ENCODE measurements around the gene ZNF283.

DNA sequence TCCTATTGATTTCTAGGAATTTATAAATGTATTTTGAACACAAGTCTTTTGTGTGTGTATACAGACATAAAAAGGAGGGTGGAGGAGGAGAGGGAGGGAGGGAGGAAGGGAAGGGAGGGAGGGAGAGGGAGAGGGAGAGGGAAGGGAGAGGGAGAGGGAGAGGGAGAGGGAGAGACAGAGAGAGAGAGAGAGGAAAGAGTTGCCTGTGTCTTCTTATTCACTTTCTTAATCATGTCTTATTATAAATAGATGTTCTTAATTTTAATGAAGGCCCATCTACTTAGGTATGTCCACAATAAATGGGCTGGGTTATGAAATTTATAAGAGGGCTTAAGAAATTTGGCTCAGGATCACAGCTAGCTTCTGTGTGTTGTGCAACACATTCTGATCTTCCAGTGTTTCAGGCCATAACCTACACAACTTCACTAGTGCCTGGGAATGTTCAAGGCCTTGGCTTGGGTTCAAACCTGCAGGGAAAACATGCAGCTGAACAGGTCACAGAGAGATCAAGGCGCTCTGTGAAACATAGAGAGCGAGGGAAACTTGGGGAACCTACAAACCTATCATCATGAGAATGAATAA is 68.7 kb downstream of the ZNF283 start:
- TF ChIP-seq LCORL (IDR thresholded peaks at IDR 0.05): no peak
- no peak for TF ChIP-seq LCORL (CRISPR knock-in tag; IDR thresholded peaks at IDR 0.05)
- TF ChIP-seq, protein P1, sequence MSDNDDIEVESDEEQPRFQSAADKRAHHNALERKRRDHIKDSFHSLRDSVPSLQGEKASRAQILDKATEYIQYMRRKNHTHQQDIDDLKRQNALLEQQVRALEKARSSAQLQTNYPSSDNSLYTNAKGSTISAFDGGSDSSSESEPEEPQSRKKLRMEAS (IDR thresholded peaks at IDR 0.05): no peak
- TF ChIP-seq TBP (CRISPR knock-in tag; IDR thresholded peaks at IDR 0.05): no peak
- no peak for TF ChIP-seq FOXM1 (CRISPR knock-in tag; IDR thresholded peaks at IDR 0.05)
- TF ChIP-seq ZC3H13 (CRISPR knock-in tag; IDR thresholded peaks at IDR 0.05): no peak
- TF ChIP-seq, protein P2, sequence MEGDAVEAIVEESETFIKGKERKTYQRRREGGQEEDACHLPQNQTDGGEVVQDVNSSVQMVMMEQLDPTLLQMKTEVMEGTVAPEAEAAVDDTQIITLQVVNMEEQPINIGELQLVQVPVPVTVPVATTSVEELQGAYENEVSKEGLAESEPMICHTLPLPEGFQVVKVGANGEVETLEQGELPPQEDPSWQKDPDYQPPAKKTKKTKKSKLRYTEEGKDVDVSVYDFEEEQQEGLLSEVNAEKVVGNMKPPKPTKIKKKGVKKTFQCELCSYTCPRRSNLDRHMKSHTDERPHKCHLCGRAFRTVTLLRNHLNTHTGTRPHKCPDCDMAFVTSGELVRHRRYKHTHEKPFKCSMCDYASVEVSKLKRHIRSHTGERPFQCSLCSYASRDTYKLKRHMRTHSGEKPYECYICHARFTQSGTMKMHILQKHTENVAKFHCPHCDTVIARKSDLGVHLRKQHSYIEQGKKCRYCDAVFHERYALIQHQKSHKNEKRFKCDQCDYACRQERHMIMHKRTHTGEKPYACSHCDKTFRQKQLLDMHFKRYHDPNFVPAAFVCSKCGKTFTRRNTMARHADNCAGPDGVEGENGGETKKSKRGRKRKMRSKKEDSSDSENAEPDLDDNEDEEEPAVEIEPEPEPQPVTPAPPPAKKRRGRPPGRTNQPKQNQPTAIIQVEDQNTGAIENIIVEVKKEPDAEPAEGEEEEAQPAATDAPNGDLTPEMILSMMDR (CRISPR knock-in tag; IDR thresholded peaks at IDR 0.05): no peak
- no peak for TF ChIP-seq ZNF354B (CRISPR knock-in tag; IDR thresholded peaks at IDR 0.05)
- TF ChIP-seq XRCC5 (optimal IDR thresholded peaks at IDR 0.05; ENCODE audit: low read length): no peak
- no peak for TF ChIP-seq RAD21 (CRISPR knock-in tag; IDR thresholded peaks at IDR 0.05)
- TF ChIP-seq, protein P3, sequence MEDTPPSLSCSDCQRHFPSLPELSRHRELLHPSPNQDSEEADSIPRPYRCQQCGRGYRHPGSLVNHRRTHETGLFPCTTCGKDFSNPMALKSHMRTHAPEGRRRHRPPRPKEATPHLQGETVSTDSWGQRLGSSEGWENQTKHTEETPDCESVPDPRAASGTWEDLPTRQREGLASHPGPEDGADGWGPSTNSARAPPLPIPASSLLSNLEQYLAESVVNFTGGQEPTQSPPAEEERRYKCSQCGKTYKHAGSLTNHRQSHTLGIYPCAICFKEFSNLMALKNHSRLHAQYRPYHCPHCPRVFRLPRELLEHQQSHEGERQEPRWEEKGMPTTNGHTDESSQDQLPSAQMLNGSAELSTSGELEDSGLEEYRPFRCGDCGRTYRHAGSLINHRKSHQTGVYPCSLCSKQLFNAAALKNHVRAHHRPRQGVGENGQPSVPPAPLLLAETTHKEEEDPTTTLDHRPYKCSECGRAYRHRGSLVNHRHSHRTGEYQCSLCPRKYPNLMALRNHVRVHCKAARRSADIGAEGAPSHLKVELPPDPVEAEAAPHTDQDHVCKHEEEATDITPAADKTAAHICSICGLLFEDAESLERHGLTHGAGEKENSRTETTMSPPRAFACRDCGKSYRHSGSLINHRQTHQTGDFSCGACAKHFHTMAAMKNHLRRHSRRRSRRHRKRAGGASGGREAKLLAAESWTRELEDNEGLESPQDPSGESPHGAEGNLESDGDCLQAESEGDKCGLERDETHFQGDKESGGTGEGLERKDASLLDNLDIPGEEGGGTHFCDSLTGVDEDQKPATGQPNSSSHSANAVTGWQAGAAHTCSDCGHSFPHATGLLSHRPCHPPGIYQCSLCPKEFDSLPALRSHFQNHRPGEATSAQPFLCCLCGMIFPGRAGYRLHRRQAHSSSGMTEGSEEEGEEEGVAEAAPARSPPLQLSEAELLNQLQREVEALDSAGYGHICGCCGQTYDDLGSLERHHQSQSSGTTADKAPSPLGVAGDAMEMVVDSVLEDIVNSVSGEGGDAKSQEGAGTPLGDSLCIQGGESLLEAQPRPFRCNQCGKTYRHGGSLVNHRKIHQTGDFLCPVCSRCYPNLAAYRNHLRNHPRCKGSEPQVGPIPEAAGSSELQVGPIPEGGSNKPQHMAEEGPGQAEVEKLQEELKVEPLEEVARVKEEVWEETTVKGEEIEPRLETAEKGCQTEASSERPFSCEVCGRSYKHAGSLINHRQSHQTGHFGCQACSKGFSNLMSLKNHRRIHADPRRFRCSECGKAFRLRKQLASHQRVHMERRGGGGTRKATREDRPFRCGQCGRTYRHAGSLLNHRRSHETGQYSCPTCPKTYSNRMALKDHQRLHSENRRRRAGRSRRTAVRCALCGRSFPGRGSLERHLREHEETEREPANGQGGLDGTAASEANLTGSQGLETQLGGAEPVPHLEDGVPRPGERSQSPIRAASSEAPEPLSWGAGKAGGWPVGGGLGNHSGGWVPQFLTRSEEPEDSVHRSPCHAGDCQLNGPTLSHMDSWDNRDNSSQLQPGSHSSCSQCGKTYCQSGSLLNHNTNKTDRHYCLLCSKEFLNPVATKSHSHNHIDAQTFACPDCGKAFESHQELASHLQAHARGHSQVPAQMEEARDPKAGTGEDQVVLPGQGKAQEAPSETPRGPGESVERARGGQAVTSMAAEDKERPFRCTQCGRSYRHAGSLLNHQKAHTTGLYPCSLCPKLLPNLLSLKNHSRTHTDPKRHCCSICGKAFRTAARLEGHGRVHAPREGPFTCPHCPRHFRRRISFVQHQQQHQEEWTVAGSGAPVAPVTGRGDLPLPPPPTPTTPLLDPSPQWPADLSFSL (CRISPR knock-in tag; IDR thresholded peaks at IDR 0.05): no peak
- TF ChIP-seq NPAS2 (CRISPR knock-in tag; IDR thresholded peaks at IDR 0.05; ENCODE audit: borderline replicate concordance): no peak
- no peak for TF ChIP-seq FOXA1 (IDR thresholded peaks at IDR 0.05)
- no peak for TF ChIP-seq FOXA1 (CRISPR knock-in tag; IDR thresholded peaks at IDR 0.05)
- no peak for TF ChIP-seq CBFB (CRISPR knock-in tag; IDR thresholded peaks at IDR 0.05)
- TF ChIP-seq ELF1 (CRISPR knock-in tag; IDR thresholded peaks at IDR 0.05): no peak

All from HepG2 (cell line).